H1 (cell line): Measurements from ENCODE around the gene SPINT2. TPM values are rescaled to one million over a fixed set of nuclear protein-coding genes. Genes with fewer than 3 reads are reported as not detected.

Experiments
- BCL11A ChIP-seq, 2 experiments: IDR thresholded peaks; one replicate each; pipeline ENCODE4 v1.6.1; 2011; ENCODE audit warnings: low read depth in 2 of 2, low read length in 2 of 2, mild to moderate bottlenecking in 2 of 2
- BRCA1 ChIP-seq: IDR thresholded peaks from 2 replicates; pipeline ENCODE4 v1.6.1; 2012; ENCODE audit warnings: low read depth, low read length, improper control_type of control experiment
- CHD1 ChIP-seq: IDR thresholded peaks from 2 replicates; pipeline ENCODE4 v1.6.1; 2012; ENCODE audit warnings: low read depth, low read length, improper control_type of control experiment
- CREB1 ChIP-seq: IDR thresholded peaks from 2 replicates; pipeline ENCODE4 v1.6.1; 2012; ENCODE audit warnings: inconsistent platforms
- CTCF ChIP-seq, 3 experiments: IDR thresholded peaks; 1 replicate in 2 of 3; 2 replicates in 1 of 3; pipeline versions ENCODE4 v1.5.1 to v1.6.1; 2011; ENCODE audit warnings: low read length in 3 of 3, mild to moderate bottlenecking in 3 of 3, inconsistent platforms in 2 of 3, low read depth in 1 of 3, moderate library complexity in 1 of 3; ENCODE audit not compliant: insufficient read depth in 1 of 3; ENCODE audit errors: control extremely low read depth in 1 of 3
- E2F6 ChIP-seq: IDR thresholded peaks from 2 replicates; pipeline ENCODE4 v1.6.1; 2012; ENCODE audit warnings: inconsistent platforms
- EGR1 ChIP-seq: IDR thresholded peaks from 2 replicates; pipeline ENCODE4 v1.6.1; 2011; ENCODE audit warnings: low read depth, low read length, borderline replicate concordance
- EP300 ChIP-seq, 2 experiments: IDR thresholded peaks; 1 replicate in 1 of 2; 2 replicates in 1 of 2; pipeline ENCODE4 v1.6.1; 2011 to 2012; ENCODE audit warnings: low read depth in 2 of 2, low read length in 2 of 2, mild to moderate bottlenecking in 2 of 2, borderline replicate concordance in 1 of 2, inconsistent platforms in 1 of 2, moderate library complexity in 1 of 2
- HDAC6 ChIP-seq: IDR thresholded peaks from one replicate; pipeline ENCODE4 v1.7.1; 2012; ENCODE audit warnings: low read depth, mild to moderate bottlenecking, inconsistent platforms, low read length, moderate library complexity
- JUN ChIP-seq: IDR thresholded peaks from 2 replicates; pipeline ENCODE4 v1.6.1; 2011; ENCODE audit warnings: low read depth, mild to moderate bottlenecking, improper control_type of control experiment, low read length
- JUND ChIP-seq: IDR thresholded peaks from 2 replicates; pipeline ENCODE4 v1.6.1; 2011; ENCODE audit warnings: mild to moderate bottlenecking, improper control_type of control experiment, low read length
- KDM4A ChIP-seq: IDR thresholded peaks from one replicate; pipeline ENCODE4 v1.7.1; 2012; ENCODE audit warnings: low read depth, mild to moderate bottlenecking, moderate library complexity, low read length, inconsistent platforms; ENCODE audit not compliant: severe bottlenecking
- PHF8 ChIP-seq: fragments of 200-600 bp; sonication (generic); conservative IDR thresholded peaks from 2 replicates; pipeline ENCODE4 v1.7.1; 2012; ENCODE audit warnings: low read depth, mild to moderate bottlenecking, inconsistent platforms, low read length, moderate library complexity
- RAD21 ChIP-seq, 2 experiments: IDR thresholded peaks in 1 of 2; conservative IDR thresholded peaks in 1 of 2; 2 replicates each; pipeline ENCODE4 v1.6.1; 2011; ENCODE audit warnings: low read depth in 2 of 2, low read length in 2 of 2, improper control_type of control experiment in 1 of 2, inconsistent platforms in 1 of 2, mild to moderate bottlenecking in 1 of 2, moderate library complexity in 1 of 2
- RBBP5 ChIP-seq: IDR thresholded peaks from 2 replicates; pipeline ENCODE4 v1.7.1; 2012; ENCODE audit warnings: low read depth, mild to moderate bottlenecking, inconsistent platforms, low read length, moderate library complexity, borderline replicate concordance
- RFX5 ChIP-seq: IDR thresholded peaks from 2 replicates; pipeline ENCODE4 v1.6.1; 2011; ENCODE audit warnings: low read depth, low read length, improper control_type of control experiment, borderline replicate concordance
- SP1 ChIP-seq: IDR thresholded peaks from 2 replicates; pipeline ENCODE4 v1.6.1; 2011; ENCODE audit warnings: low read depth, low read length
- SP2 ChIP-seq: IDR thresholded peaks from 2 replicates; pipeline ENCODE4 v1.6.1; 2012; ENCODE audit warnings: mild to moderate bottlenecking, low read length, inconsistent platforms
- TAF7 ChIP-seq: optimal IDR thresholded peaks from 2 replicates; pipeline ENCODE3; 2011; ENCODE audit warnings: low read depth, mild to moderate bottlenecking, inconsistent platforms, low read length, moderate library complexity, borderline replicate concordance
- TCF12 ChIP-seq: IDR thresholded peaks from 2 replicates; pipeline ENCODE4 v1.6.1; 2011; ENCODE audit warnings: low read depth, mild to moderate bottlenecking, low read length
- TEAD4 ChIP-seq: IDR thresholded peaks from 2 replicates; pipeline ENCODE4 v1.6.1; 2012; ENCODE audit warnings: low read depth, low read length, inconsistent platforms, mixed read lengths
- polyA plus RNA-seq, 7 experiments: library from polyadenylated mRNA; depleted of rRNA in 3 of 7; stranded (reverse) in 5 of 7; unstranded in 2 of 7; fragments of >200 nt in 5 of 7; fragments of 200-250 nt in 2 of 7; gene quantifications; 1 replicate in 5 of 7; 2 replicates in 1 of 7; 4 replicates in 1 of 7; pipeline versions ENCODE4 v1.2.1 to v1.2.3, GENCODE V29; 2011 to 2013; ENCODE audit warnings: missing spikeins in 2 of 7, mixed read lengths in 2 of 7
- total RNA-seq: library from RNA; stranded (reverse); fragmentation: NEBNext Ultra II Directional; extraction: Animal tissue kit (Norgen Biotek cat#: 25700); gene quantifications from 2 replicates; pipeline ENCODE4 v1.2.1, GENCODE V29; 2021

The SPINT2 gene
- total and polyA plus RNA-seq, 2 of the 8 experiments (the other 6 are each of a cell fraction or from before 2014, with no cell fraction given), result 294 to 296 TPM

- TF ChIP-seq CHD1 (no peak), TEAD4 (no peak), RFX5 (no peak), TAF7 (peak; percentile 39), SP2 (no peak), RAD21 (IDR thresholded peaks at IDR 0.05 in 1 of 2, conservative IDR thresholded peaks at IDR 0.05 in 1 of 2; ENCODE audit: low read depth in 2 of 2, low read length in 2 of 2) (no peak), TCF12 (no peak), EP300 (IDR thresholded peaks at IDR 0.05; ENCODE audit: borderline replicate concordance in 1 of 2, low read depth in 2 of 2, low read length in 2 of 2) (no peak), E2F6 (no peak; the same call in 1 of the 2 replicates), CREB1 (0 out of 2 replicates have a peak, but pooled peaks have one; percentile 38), CTCF (IDR thresholded peaks at IDR 0.05; ENCODE audit: control extremely low read depth in 1 of 3, insufficient read depth in 1 of 3, low read depth in 1 of 3, low read length in 3 of 3) (no peak), RBBP5 (no peak), EGR1 (no peak), JUN (no peak), KDM4A (peak; percentile 46), BRCA1 (no peak), PHF8 (no peak), BCL11A (IDR thresholded peaks at IDR 0.05; ENCODE audit: low read depth in 2 of 2, low read length in 2 of 2) (no peak), SP1 (no peak; the same call in 1 of the 2 replicates), JUND (no peak), HDAC6 (no peak)
Observed at GRCh38 chr19:38304866-38305429, 40.6 kb downstream of the SPINT2 start (continued).
